Measurements from ENCODE around the gene C1orf210.

DNA sequence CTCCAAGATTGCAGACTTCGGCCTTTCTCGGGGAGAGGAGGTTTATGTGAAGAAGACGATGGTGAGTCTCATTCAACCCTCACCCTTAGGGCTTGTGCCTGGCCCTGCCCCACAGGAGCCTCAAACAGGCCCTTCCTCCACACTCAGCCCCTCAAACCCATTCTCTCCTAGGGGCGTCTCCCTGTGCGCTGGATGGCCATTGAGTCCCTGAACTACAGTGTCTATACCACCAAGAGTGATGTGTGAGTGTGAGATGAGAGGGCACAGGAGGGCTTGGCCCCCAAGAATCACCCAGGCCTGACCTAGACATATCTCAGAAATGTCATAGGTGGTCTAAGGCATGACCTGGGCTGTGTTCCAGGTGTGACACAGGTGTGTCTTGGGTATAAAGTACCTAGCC, 33.9 kb upstream of the C1orf210 start:
- no peak for TF ChIP-seq POLR2A (IDR thresholded peaks at IDR 0.05; ENCODE audit: low read depth, low read length)
- TF ChIP-seq POLR2AphosphoS5 (IDR thresholded peaks at IDR 0.05; ENCODE audit: low read depth, low read length) = no peak
- no peak for TF ChIP-seq TAF1 (IDR thresholded peaks at IDR 0.05; ENCODE audit: low read depth, low read length)

Data from GM12891 (cell line).